ENCODE results near the gene CRYBG1. TPM values are rescaled to one million over a fixed set of nuclear protein-coding genes. Genes with fewer than 3 reads are reported as not detected.

CRYBG1 gene
- total and polyA plus RNA-seq, 3 donors from 2014 or later, result 4.8 to 16.5 (median 7.8) TPM

GRCh38 chr6:106613590-106613989 lies 253.1 kb downstream of the CRYBG1 start:
- WGBS, 2 donors, result 88 to 91% methylated on average over 1 of the region's 1 CpG
- H3K27ac ChIP-seq, result no peak overlapping the region
- H3K4me3 ChIP-seq, result no peak overlapping the region
- H3K4me1 ChIP-seq, result no peaks in the 10 kb centered on the region
- DNase-seq, result no peak
- no peaks in the 10 kb centered on the region for H3K9me3 ChIP-seq
- intact Hi-C loops (cut with DNase I; ENCODE audit: low total_unique reads), result no loop called here
- TF ChIP-seq CTCF (IDR thresholded peaks at IDR 0.05), result no peak
- no peak for TF ChIP-seq POLR2A (IDR thresholded peaks at IDR 0.05)
- no peaks in the 10 kb centered on the region for H3K27me3 ChIP-seq
- H3K36me3 ChIP-seq (ENCODE audit: low read depth, missing control alignments), result no peaks in the 10 kb centered on the region

GRCh38 chr6:106614166-106614565 lies 253.6 kb downstream of the CRYBG1 start:
- Histone ChIP-seq H3K36me3 (ENCODE audit: low read depth, missing control alignments) (no peaks in the 10 kb centered on the region), H3K4me3 (no peak overlapping the region), H3K27ac (no peak overlapping the region), H3K27me3 (no peaks in the 10 kb centered on the region), H3K9me3 (no peaks in the 10 kb centered on the region), H3K4me1 (no peaks in the 10 kb centered on the region)
- WGBS, 2 donors, result 56 to 74% methylated on average over 1 of the region's 1 CpG
- DNase-seq, result no peak
- intact Hi-C loops (cut with DNase I; ENCODE audit: low total_unique reads), result no loop called here
- TF ChIP-seq POLR2A (IDR thresholded peaks at IDR 0.05) (no peak), CTCF (IDR thresholded peaks at IDR 0.05) (no peak)

- Histone ChIP-seq H3K4me3 (no peak overlapping the region), H3K4me1 (no peaks in the 10 kb centered on the region), H3K36me3 (ENCODE audit: low read depth, missing control alignments) (no peaks in the 10 kb centered on the region), H3K27ac (no peak overlapping the region), H3K27me3 (no peaks in the 10 kb centered on the region), H3K9me3 (no peaks in the 10 kb centered on the region)
- no peak for TF ChIP-seq POLR2A (IDR thresholded peaks at IDR 0.05)
- no peak for TF ChIP-seq CTCF (IDR thresholded peaks at IDR 0.05)
- DNase-seq, result no peak
- WGBS, 2 donors, result 65 to 82% methylated on average over 3 of the region's 3 CpGs
- intact Hi-C loops (cut with DNase I; ENCODE audit: low total_unique reads), result no loop called here
These were observed 254.2 kb downstream of the CRYBG1 start for GRCh38 chr6:106614592-106615257.

- intact Hi-C loops (cut with DNase I; ENCODE audit: low total_unique reads), result no loop called here
- H3K27me3 ChIP-seq, result no peaks in the 10 kb centered on the region
- no peaks in the 10 kb centered on the region for H3K36me3 ChIP-seq (ENCODE audit: low read depth, missing control alignments)
- no peaks in the 10 kb centered on the region for H3K9me3 ChIP-seq
- H3K4me1 ChIP-seq, result no peaks in the 10 kb centered on the region
- TF ChIP-seq POLR2A (IDR thresholded peaks at IDR 0.05) (no peak), CTCF (IDR thresholded peaks at IDR 0.05) (no peak)
- no peak overlapping the region for H3K4me3 ChIP-seq
- DNase-seq, result no peak
- H3K27ac ChIP-seq, result no peak overlapping the region
These were observed 256.8 kb downstream of the CRYBG1 start for GRCh38 chr6:106617302-106617701.

- H3K9me3 ChIP-seq, result no peaks in the 10 kb centered on the region
- TF ChIP-seq POLR2A (IDR thresholded peaks at IDR 0.05), result no peak
- no peak for TF ChIP-seq CTCF (IDR thresholded peaks at IDR 0.05)
- WGBS, 2 donors, result 80 to 86% methylated on average over 1 of the region's 1 CpG
These were observed 257.3 kb downstream of the CRYBG1 start for GRCh38 chr6:106617857-106618256.

More at GRCh38 chr6:106617857-106618256, 257.3 kb downstream of the CRYBG1 start:
- Histone ChIP-seq H3K4me1 (no peaks in the 10 kb centered on the region), H3K27me3 (no peaks in the 10 kb centered on the region), H3K4me3 (no peak overlapping the region), H3K36me3 (ENCODE audit: low read depth, missing control alignments) (no peaks in the 10 kb centered on the region), H3K27ac (no peak overlapping the region)
- DNase-seq, result no peak
- intact Hi-C loops (cut with DNase I; ENCODE audit: low total_unique reads), result no loop called here
